Measurements from ENCODE around the gene HOXA3.

Gene HOXA3

DNA sequence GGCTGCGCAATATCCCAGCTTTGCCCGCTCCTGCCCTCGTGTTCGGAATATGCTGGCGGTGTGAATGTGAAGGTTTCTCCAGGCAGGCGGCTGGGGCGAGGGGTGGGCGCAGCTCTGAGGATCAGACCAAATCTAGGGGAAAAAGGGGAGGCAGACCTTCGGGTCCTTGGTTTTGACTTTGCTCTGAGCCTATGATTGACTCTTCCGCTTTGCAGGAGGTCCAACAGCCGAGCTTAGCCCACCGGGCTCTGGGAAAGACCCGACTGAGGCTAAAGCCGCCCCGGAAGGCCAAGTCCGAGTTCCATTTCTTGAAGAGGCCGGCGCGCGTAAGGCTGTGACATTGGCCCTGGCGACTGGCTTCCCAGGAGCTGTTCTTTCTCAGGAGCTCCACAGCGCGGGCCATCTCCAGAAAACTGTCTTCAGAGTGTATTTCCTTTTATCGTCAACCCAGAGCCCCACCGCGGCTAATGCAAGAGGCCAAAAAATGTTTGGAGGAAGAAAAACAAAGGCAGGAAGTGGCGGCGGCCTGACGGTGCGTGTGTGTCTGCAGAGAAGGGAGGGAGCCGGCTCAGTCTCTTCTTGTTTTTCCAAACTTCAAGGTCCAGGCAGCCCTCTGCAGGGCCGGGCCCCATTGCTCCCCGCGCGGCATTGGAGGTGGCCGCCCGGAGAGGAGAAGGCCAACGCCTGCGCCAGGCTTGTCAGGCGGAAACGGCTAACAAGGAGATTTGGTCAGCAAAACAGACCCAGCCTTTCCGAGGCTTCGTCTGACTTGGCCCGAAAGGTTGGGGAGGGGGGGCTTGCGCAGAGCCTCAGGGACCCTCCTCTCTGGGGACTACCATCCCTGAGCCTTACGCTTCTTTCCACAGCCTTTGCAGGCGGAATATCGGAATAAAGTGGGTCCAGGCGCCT, 36.3 kb upstream of the HOXA3 start:
- TF ChIP-seq, protein P1, sequence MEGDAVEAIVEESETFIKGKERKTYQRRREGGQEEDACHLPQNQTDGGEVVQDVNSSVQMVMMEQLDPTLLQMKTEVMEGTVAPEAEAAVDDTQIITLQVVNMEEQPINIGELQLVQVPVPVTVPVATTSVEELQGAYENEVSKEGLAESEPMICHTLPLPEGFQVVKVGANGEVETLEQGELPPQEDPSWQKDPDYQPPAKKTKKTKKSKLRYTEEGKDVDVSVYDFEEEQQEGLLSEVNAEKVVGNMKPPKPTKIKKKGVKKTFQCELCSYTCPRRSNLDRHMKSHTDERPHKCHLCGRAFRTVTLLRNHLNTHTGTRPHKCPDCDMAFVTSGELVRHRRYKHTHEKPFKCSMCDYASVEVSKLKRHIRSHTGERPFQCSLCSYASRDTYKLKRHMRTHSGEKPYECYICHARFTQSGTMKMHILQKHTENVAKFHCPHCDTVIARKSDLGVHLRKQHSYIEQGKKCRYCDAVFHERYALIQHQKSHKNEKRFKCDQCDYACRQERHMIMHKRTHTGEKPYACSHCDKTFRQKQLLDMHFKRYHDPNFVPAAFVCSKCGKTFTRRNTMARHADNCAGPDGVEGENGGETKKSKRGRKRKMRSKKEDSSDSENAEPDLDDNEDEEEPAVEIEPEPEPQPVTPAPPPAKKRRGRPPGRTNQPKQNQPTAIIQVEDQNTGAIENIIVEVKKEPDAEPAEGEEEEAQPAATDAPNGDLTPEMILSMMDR (IDR thresholded peaks at IDR 0.05; ENCODE audit: poor library complexity, severe bottlenecking) = no peak
- Histone ChIP-seq H3K4me1 (ENCODE audit: insufficient read depth, poor library complexity, severe bottlenecking) (peaks cover 33% of the 10 kb centered on the region), H3K9me3 (ENCODE audit: severe bottlenecking) (no peaks in the 10 kb centered on the region), H3K27ac (ENCODE audit: poor library complexity, severe bottlenecking) (peak overlapping the region; percentile 92), H3K36me3 (ENCODE audit: low read depth) (no peaks in the 10 kb centered on the region), H3K4me3 (ENCODE audit: severe bottlenecking) (peak overlapping the region; percentile 49), H3K27me3 (ENCODE audit: insufficient read depth, poor library complexity, severe bottlenecking) (no peaks in the 10 kb centered on the region)
- ATAC-seq (ENCODE audit: low read depth) = 0 out of 3 replicates have a peak, but pooled peaks have one; percentile 1
- DNase-seq (ENCODE audit: low spot score) = peak; percentile 71

DNA sequence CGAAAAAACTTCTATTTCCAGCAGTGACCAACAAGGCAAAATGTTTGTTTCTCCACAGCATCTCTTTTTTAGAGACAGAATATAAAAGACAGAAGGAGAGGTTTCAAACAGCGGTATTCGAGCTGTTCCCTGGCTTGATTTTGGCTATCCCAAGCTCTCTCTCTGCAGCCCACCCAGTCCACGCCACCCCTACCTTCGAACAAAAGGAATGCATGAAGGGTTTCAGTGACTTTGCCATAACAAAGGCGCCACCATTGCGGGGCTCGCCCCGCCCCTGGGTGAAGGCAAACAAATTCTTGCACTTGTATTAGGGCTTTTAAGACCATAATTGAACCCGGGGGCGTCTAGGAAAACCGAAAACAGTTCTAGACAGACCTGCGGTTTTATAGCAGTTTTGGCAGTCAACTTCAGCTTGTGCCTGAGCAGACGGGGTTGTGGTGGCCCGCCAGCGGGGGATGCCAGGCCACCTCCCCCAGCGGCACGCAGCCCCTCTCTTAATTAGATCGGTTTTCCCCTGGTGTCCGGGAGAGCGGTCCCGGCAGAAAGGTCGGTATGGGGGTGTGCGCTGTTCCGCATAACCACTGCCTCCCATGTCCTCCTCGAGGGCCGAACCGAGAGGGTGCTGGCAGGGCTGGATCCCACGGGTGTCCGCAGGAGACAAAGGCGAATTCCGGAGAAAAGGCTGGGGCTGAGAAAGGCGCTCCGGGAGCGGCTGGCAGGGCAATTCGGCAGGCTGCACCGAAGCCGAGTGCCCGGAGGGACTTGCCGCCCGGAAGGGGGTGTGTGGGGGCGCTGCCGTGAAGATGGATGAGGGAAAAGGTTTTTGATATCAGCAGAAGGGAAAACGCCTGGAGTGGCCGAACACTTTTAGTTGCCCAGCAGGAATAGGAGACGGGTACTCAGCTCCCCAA, 35.3 kb upstream of the HOXA3 start:
- ATAC-seq (ENCODE audit: low read depth) (no peak), DNase-seq (ENCODE audit: low spot score) (peak; percentile 54)
- TF ChIP-seq, protein P1 (IDR thresholded peaks at IDR 0.05; ENCODE audit: poor library complexity, severe bottlenecking) = no peak
- Histone ChIP-seq H3K27me3 (ENCODE audit: insufficient read depth, poor library complexity, severe bottlenecking) (no peaks in the 10 kb centered on the region), H3K36me3 (ENCODE audit: low read depth) (no peaks in the 10 kb centered on the region), H3K27ac (ENCODE audit: poor library complexity, severe bottlenecking) (peak overlapping the region; percentile 92), H3K9me3 (ENCODE audit: severe bottlenecking) (no peaks in the 10 kb centered on the region), H3K4me1 (ENCODE audit: insufficient read depth, poor library complexity, severe bottlenecking) (peaks cover 33% of the 10 kb centered on the region), H3K4me3 (ENCODE audit: severe bottlenecking) (peak overlapping the region; percentile 49)

DNA sequence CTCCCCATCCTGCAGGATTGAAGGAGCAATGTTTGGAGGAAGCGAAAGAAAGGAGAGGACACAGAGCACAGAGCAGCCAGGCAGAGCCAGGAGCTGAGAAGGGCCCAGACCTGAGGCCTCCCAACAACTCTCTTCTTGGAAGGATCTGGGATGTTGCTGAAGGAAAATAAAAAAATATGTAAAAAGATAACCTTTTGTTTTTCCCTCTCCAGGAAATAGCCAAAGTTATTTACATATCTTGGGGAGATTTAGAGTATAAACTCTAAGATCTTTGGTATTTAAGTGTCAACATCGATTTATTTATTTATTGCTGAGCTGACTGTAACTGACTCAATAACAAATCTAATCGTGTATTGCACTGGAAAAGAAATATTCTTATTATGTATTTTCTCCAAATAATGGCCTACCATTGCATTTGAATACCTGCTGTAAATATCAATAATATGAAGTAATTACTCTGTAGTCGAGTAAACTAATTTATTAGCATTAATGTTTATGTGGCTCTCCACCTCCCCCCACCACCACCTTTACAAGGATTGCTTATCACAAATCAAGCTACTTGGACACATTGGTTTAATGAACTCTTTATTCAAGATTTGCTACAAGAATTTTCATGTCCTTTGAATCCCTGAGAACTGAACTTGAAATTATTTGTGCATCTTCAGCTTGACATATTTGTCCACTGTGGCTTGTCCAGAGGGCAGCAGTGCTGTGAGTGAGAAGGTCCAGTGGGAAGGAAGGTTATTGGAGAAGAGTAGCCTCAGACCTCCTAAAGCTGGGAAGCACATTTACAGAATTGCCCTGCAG, 34.5 kb upstream of the HOXA3 start:
- no peaks in the 10 kb centered on the region for H3K36me3 ChIP-seq (ENCODE audit: low read depth)
- peak; percentile 8; the same call in 1 of the 3 replicates for ATAC-seq (ENCODE audit: low read depth)
- H3K27me3 ChIP-seq (ENCODE audit: insufficient read depth, poor library complexity, severe bottlenecking) = no peaks in the 10 kb centered on the region
- H3K9me3 ChIP-seq (ENCODE audit: severe bottlenecking) = no peaks in the 10 kb centered on the region
- H3K4me3 ChIP-seq (ENCODE audit: severe bottlenecking) = peak overlapping the region; percentile 49
- TF ChIP-seq, protein P1 (IDR thresholded peaks at IDR 0.05; ENCODE audit: poor library complexity, severe bottlenecking) = no peak
- H3K27ac ChIP-seq (ENCODE audit: poor library complexity, severe bottlenecking) = peak overlapping the region; percentile 92
- DNase-seq (ENCODE audit: low spot score) = no peak
- H3K4me1 ChIP-seq (ENCODE audit: insufficient read depth, poor library complexity, severe bottlenecking) = peaks cover 33% of the 10 kb centered on the region

DNA sequence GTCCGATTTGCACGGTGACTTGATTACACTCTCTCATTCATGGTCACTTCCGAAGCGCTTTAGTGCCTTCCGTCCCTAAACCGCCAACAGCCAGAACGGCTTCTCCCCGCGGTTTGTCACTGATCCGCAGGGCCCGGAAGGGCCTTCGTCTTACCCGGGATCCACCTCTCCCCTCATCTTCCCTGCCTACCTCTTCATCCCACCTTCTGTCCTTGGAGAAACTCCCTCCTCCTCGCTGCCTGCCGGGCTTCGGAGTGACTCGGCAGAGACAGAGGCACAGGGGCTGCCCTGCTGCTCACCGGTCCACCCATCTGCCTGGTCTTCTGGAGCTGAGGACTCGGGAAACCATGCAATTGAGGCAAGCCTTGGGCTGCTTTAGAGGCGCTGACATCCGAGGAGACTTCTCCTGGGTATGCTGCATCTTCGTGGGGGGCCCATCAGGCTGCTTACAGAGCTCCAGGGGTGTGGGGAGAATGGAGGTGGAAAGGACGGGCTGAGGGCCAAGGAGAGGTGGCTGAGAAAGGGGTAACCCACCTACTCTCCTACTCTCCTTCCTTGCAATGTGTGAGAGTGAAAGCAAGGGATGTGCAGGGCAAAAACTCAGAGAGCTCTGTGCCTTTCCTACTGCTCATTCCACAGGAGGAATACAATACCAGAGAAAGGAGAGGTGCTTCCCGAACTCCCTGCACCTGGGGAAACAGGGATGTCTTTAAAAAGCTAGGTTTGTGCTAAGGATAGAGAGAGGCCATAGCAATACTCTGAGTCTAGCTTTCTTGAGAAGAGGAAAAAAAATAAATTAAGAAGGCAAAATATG, 33.7 kb upstream of the HOXA3 start:
- no peaks in the 10 kb centered on the region for H3K9me3 ChIP-seq (ENCODE audit: severe bottlenecking)
- peaks cover 30% of the 10 kb centered on the region for H3K4me1 ChIP-seq (ENCODE audit: insufficient read depth, poor library complexity, severe bottlenecking)
- no peaks in the 10 kb centered on the region for H3K27me3 ChIP-seq (ENCODE audit: insufficient read depth, poor library complexity, severe bottlenecking)
- H3K27ac ChIP-seq (ENCODE audit: poor library complexity, severe bottlenecking) = peak overlapping the region; percentile 92
- peak; percentile 8; the same call in 2 of the 3 replicates for ATAC-seq (ENCODE audit: low read depth)
- TF ChIP-seq, protein P1 (IDR thresholded peaks at IDR 0.05; ENCODE audit: poor library complexity, severe bottlenecking) = no peak
- no peaks in the 10 kb centered on the region for H3K36me3 ChIP-seq (ENCODE audit: low read depth)
- H3K4me3 ChIP-seq (ENCODE audit: severe bottlenecking) = peak overlapping the region; percentile 49
- DNase-seq (ENCODE audit: low spot score) = peak; percentile 57

Measured in RWPE2 (cell line).